AG09309 (cell line): ENCODE results near the gene TBC1D23.

Experiments used
- DNase-seq: peaks from one replicate; pipeline ENCODE4 v3.0.0-alpha.2; 2010; ENCODE audit warnings: low read depth
- H3K4me3 ChIP-seq: 2 replicates; pipeline ENCODE4 v1.5.1; 2011; ENCODE audit warnings: mild to moderate bottlenecking, low read depth, low read length, moderate library complexity; ENCODE audit not compliant: control insufficient read depth
- TF ChIP-seq, protein P1 (sequence below): IDR thresholded peaks from 2 replicates; pipeline ENCODE4 v1.5.1; 2011; ENCODE audit warnings: mild to moderate bottlenecking, low read depth, low read length, inconsistent platforms; ENCODE audit not compliant: insufficient read depth, control insufficient read depth; ENCODE audit errors: missing control alignments

TBC1D23 gene

DNA sequence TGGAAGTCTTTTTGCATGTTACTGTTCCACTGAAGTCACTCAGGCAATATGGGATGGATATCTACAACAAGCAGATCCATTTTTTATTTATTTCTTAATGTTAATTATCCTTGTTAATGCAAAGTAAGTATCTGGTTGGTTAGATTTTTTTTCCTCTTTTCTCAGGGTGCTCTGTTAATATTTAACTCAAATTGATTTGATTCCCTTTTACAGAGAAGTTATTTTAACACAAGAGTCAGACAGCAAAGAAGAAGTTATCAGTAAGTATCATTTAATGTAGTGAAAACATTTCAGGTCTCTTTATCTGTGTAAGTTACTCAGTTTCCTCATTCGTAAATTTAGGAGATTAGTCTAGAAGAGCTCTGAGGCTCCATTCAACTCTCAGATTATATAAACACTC is 34.3 kb downstream of the TBC1D23 start:
- no peak for DNase-seq
- TF ChIP-seq, protein P1, sequence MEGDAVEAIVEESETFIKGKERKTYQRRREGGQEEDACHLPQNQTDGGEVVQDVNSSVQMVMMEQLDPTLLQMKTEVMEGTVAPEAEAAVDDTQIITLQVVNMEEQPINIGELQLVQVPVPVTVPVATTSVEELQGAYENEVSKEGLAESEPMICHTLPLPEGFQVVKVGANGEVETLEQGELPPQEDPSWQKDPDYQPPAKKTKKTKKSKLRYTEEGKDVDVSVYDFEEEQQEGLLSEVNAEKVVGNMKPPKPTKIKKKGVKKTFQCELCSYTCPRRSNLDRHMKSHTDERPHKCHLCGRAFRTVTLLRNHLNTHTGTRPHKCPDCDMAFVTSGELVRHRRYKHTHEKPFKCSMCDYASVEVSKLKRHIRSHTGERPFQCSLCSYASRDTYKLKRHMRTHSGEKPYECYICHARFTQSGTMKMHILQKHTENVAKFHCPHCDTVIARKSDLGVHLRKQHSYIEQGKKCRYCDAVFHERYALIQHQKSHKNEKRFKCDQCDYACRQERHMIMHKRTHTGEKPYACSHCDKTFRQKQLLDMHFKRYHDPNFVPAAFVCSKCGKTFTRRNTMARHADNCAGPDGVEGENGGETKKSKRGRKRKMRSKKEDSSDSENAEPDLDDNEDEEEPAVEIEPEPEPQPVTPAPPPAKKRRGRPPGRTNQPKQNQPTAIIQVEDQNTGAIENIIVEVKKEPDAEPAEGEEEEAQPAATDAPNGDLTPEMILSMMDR: no peak
- no peak overlapping the region for H3K4me3 ChIP-seq

DNA sequence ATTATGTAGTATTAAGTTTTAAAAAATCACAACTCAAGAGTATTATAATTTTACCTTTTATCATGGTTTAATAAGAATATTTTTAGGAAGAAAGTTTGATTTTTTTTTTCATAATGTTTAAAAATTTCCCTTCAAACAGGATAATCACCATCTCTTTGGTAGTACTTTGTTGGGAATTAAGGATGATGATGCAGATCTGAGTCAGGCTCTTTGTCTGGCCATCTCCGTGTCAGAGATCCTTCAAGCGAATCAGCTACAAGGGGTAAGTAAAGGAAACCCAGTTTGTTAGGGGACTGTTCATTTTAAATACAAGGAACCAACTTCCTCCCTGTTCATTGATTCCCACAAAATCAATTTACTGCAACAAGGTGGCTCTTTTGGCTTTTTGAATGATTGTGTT is 37.0 kb downstream of the TBC1D23 start:
- no peak overlapping the region for H3K4me3 ChIP-seq

DNA sequence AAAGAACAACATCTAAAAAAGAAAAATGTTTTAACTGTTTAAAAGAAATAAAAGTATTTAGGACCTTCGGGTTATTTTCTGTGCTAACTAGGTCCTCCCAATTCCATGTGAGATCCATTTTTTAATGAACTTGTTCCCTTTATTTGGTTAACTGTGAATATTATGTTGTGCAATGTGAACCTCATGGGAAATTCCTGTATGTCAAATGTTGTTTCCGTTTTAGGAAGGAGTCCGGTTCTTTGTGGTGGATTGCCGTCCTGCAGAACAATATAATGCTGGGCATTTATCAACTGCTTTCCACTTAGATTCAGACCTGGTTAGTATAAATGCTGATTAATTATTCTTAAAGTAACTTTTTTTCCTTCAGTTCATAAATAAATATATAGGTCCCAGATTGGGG is 38.2 kb downstream of the TBC1D23 start:
- TF ChIP-seq, protein P1: no peak
- no peak for DNase-seq
- H3K4me3 ChIP-seq: no peak overlapping the region

More for the DNA sequence above, 37.0 kb downstream of the TBC1D23 start:
- no peak for DNase-seq
- TF ChIP-seq, protein P1: no peak

GRCh38 chr3:100306695-100307094 is 45.9 kb downstream of the TBC1D23 start:
- TF ChIP-seq, protein P1: no peak
- no peak for DNase-seq
- H3K4me3 ChIP-seq: no peak overlapping the region

DNA sequence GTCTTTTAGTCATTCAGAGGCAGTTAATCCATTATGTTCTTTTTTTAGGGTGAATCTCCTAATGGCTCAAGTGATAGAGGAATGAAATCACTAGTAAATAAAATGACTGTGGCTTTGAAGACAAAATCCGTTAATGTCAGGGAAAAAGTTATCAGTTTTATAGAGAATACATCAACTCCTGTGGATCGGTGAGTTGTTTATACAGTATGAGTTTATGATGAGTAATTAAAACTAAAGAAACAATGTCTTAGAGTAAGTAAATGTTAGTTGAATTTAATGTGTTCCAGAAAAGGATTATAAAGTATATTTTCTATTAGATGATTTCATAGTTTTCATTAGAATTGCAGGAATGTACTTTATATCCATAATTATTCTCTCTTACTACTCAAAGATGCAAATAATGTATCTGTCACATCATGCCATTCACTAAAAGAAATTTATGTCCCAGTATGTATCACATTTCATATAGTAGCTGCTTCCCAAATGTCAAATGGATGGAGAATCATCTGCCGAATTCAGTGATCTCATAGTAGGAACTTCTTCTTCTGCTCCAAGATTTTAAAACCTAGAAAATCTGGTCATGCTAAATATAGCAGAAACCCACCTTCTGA is 49.7 kb downstream of the TBC1D23 start:
- H3K4me3 ChIP-seq: no peak overlapping the region
- no peak for DNase-seq
- TF ChIP-seq, protein P1: no peak

DNA sequence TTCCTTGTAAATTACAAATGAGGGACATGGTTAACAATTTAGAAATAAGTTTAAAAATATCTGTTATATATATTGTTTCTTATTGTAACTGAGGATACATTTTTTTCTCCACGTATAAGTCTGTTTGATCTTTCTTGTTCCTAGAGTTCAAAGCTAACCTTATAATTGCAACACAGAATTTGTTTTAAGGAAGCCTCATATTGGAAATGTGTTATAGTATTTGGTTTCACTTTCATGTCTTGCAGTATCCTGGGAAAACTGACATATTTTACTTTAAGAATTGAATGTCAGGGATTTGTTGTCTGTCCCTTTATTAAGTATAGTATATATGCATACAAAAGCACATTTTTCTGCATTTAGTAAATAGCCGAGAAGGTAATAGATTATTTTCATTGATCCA is 50.2 kb downstream of the TBC1D23 start:
- H3K4me3 ChIP-seq: no peak overlapping the region
- no peak for DNase-seq
- TF ChIP-seq, protein P1: no peak

GRCh38 chr3:100316641-100317069 is 55.9 kb downstream of the TBC1D23 start:
- TF ChIP-seq, protein P1: peak; percentile 68
- H3K4me3 ChIP-seq: no peak overlapping the region
- DNase-seq: peak; percentile 18
